ENCODE data around the gene RYR3.

The RYR3 gene

GRCh38 chr15:33624439-33624838, 313.7 kb downstream of the RYR3 start:
- ChIA-PET CTCF (no interaction called here), POLR2A (no interaction called here)
- no peak for DNase-seq (ENCODE audit: low read depth, low spot score)
- no peak overlapping the region for H3K4me3 ChIP-seq (ENCODE audit: low read depth, low read length)
- TF ChIP-seq, protein P1, sequence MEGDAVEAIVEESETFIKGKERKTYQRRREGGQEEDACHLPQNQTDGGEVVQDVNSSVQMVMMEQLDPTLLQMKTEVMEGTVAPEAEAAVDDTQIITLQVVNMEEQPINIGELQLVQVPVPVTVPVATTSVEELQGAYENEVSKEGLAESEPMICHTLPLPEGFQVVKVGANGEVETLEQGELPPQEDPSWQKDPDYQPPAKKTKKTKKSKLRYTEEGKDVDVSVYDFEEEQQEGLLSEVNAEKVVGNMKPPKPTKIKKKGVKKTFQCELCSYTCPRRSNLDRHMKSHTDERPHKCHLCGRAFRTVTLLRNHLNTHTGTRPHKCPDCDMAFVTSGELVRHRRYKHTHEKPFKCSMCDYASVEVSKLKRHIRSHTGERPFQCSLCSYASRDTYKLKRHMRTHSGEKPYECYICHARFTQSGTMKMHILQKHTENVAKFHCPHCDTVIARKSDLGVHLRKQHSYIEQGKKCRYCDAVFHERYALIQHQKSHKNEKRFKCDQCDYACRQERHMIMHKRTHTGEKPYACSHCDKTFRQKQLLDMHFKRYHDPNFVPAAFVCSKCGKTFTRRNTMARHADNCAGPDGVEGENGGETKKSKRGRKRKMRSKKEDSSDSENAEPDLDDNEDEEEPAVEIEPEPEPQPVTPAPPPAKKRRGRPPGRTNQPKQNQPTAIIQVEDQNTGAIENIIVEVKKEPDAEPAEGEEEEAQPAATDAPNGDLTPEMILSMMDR (IDR thresholded peaks at IDR 0.05; ENCODE audit: insufficient read depth, low read length, missing control alignments): no peak

DNA sequence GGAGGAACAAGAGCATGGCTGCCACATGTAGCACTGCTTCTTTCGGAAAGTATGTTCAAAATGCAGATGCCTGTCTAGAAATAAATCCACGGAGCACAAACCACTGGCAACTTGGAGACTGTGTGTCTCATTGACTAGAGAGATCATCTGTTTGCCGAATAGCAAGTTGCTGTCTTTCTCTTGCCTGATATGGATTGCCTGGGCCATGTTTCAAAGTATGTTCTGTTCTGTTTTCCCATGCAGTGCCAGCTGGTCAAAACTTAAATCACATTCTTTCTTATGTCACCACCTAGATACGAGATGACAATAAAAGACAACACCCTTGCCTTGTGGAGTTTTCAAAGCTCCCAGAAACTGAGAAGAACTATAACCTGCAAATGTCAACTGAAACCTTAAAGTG, 318.9 kb downstream of the RYR3 start:
- no peak overlapping the region for H3K4me3 ChIP-seq (ENCODE audit: low read depth, low read length)
- ChIA-PET CTCF (no interaction called here), POLR2A (no interaction called here)
- TF ChIP-seq, protein P1 (IDR thresholded peaks at IDR 0.05; ENCODE audit: insufficient read depth, low read length, missing control alignments): no peak
- DNase-seq (ENCODE audit: low read depth, low spot score): no peak

DNA sequence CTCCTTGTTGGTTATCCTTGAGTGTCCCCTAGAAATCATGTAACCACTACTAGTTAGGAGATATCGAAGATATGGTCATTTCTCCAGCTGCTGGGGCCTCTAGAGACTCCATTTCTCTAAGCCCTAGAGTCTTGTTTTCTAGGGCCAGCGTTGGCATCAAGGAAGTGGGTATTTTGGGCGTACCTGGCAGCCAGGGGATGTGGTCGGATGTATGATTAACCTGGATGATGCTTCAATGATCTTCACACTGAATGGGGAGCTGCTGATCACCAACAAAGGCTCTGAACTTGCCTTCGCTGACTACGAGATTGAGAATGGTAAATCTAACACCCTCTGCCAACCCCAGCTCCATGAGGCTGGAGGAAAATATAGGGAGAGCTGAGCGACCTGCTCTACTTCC, 325.5 kb downstream of the RYR3 start:
- ChIA-PET POLR2A (no interaction called here), CTCF (no interaction called here)
- TF ChIP-seq, protein P1 (IDR thresholded peaks at IDR 0.05; ENCODE audit: insufficient read depth, low read length, missing control alignments): no peak
- H3K4me3 ChIP-seq (ENCODE audit: low read depth, low read length): no peak overlapping the region
- no peak for DNase-seq (ENCODE audit: low read depth, low spot score)

DNA sequence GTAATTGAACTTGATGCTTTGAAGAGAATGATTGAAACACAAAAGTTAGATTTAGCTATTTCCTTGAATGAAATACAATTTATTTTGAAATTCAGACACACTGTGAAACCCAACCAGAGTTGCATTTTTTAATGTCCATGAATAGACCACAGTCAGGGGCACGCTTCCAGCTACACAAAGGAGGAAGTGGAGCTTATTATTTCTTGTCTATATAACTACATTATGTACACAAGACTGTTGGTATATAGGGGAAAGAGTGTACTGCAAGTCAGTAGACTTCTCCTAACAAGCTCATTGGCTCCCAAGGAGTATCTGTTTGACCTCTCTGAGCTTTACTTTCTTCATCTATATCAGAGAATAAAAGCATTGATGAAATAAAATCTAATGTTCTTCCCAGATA, 326.2 kb downstream of the RYR3 start:
- CTCF ChIA-PET: no interaction called here
- POLR2A ChIA-PET: no interaction called here
- no peak for DNase-seq (ENCODE audit: low read depth, low spot score)
- H3K4me3 ChIP-seq (ENCODE audit: low read depth, low read length): no peak overlapping the region
- TF ChIP-seq, protein P1 (IDR thresholded peaks at IDR 0.05; ENCODE audit: insufficient read depth, low read length, missing control alignments): no peak

GRCh38 chr15:33638453-33638852, 327.7 kb downstream of the RYR3 start:
- H3K4me3 ChIP-seq (ENCODE audit: low read depth, low read length): no peak overlapping the region
- ChIA-PET CTCF (no interaction called here), POLR2A (no interaction called here)
- TF ChIP-seq, protein P1 (IDR thresholded peaks at IDR 0.05; ENCODE audit: insufficient read depth, low read length, missing control alignments): no peak
- DNase-seq (ENCODE audit: low read depth, low spot score): no peak

GRCh38 chr15:33639051-33639450, 328.3 kb downstream of the RYR3 start:
- POLR2A ChIA-PET: no interaction called here
- TF ChIP-seq, protein P1 (IDR thresholded peaks at IDR 0.05; ENCODE audit: insufficient read depth, low read length, missing control alignments): no peak
- no peak for DNase-seq (ENCODE audit: low read depth, low spot score)
- H3K4me3 ChIP-seq (ENCODE audit: low read depth, low read length): no peak overlapping the region
- CTCF ChIA-PET: no interaction called here
